ENCODE data around the gene NBAS. TPM values are rescaled to one million over a fixed set of nuclear protein-coding genes. Genes with fewer than 3 reads are reported as not detected.

Gene NBAS
- polyA plus RNA-seq, 4 donors: 26.0 to 67.2 (median 33.6) TPM

- WGBS, 3 donors: 86 to 89% (median 87%) methylated on average over 6 of the region's 6 CpGs
- H3K4me1 ChIP-seq (ENCODE audit: control insufficient read depth in 3 of 3, insufficient read depth in 2 of 3, low read depth in 1 of 3, low read length in 2 of 3): no peaks in the 10 kb centered on the region
- DNase-seq: no peak
- no peaks in the 10 kb centered on the region for H3K27me3 ChIP-seq (ENCODE audit: control insufficient read depth in 3 of 3, insufficient read depth in 3 of 3, low read length in 3 of 3)
- H3K4me3 ChIP-seq (ENCODE audit: low read depth in 1 of 3, low read length in 3 of 3): no peak overlapping the region
- H3K9me3 ChIP-seq (ENCODE audit: control insufficient read depth in 2 of 2, insufficient read depth in 1 of 2, low read depth in 1 of 2, low read length in 1 of 2): no peaks in the 10 kb centered on the region
- no peak overlapping the region for H3K27ac ChIP-seq (ENCODE audit: low read depth in 1 of 3, low read length in 2 of 3)
- no peak for FAIRE-seq
- H3K36me3 ChIP-seq (ENCODE audit: control insufficient read depth in 3 of 3, insufficient read depth in 2 of 3, low read depth in 1 of 3, low read length in 3 of 3): peaks cover 0 to 30% (median 0%) of the 10 kb centered on the region in 3 donors
Measured at GRCh38 chr2:15168116-15168515, 393.0 kb downstream of the NBAS start.

DNA sequence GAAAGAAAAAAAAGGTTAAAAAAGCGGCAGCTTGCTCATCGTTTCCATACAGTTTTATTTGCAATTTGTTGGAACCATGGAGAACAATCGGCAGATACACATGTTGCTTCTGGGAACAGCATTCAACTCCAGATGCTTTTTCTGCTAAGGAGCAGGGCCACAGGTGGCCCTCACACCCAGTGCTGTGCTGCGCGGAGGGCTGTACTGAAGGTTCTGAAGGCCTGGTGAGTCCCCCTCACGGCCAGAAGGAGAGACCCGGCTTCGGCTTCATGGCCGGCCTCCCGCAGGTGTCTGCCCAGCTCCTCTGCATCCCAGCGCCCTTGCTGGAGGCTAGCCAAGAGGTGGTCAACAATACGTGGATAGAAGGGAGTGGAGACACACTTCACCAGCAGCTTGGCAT, 394.3 kb downstream of the NBAS start:
- no peaks in the 10 kb centered on the region for H3K4me1 ChIP-seq (ENCODE audit: control insufficient read depth in 3 of 3, insufficient read depth in 2 of 3, low read depth in 1 of 3, low read length in 2 of 3)
- DNase-seq: no peak
- no peaks in the 10 kb centered on the region for H3K9me3 ChIP-seq (ENCODE audit: control insufficient read depth in 2 of 2, insufficient read depth in 1 of 2, low read depth in 1 of 2, low read length in 1 of 2)
- H3K36me3 ChIP-seq (ENCODE audit: control insufficient read depth in 3 of 3, insufficient read depth in 2 of 3, low read depth in 1 of 3, low read length in 3 of 3): peaks cover 0 to 30% (median 0%) of the 10 kb centered on the region in 3 donors
- no peak overlapping the region for H3K27ac ChIP-seq (ENCODE audit: low read depth in 1 of 3, low read length in 2 of 3)
- FAIRE-seq: no peak
- no peak overlapping the region for H3K4me3 ChIP-seq (ENCODE audit: low read depth in 1 of 3, low read length in 3 of 3)
- WGBS, 3 donors: 94 to 95% (median 94%) methylated on average over 12 of the region's 12 CpGs
- H3K27me3 ChIP-seq (ENCODE audit: control insufficient read depth in 3 of 3, insufficient read depth in 3 of 3, low read length in 3 of 3): no peaks in the 10 kb centered on the region

- 78 to 89% (median 88%) methylated on average over 2 of the region's 2 CpGs for WGBS, 3 donors
- no peaks in the 10 kb centered on the region for H3K4me1 ChIP-seq (ENCODE audit: control insufficient read depth in 3 of 3, insufficient read depth in 2 of 3, low read depth in 1 of 3, low read length in 2 of 3)
- no peak overlapping the region for H3K27ac ChIP-seq (ENCODE audit: low read depth in 1 of 3, low read length in 2 of 3)
- no peaks in the 10 kb centered on the region for H3K9me3 ChIP-seq (ENCODE audit: control insufficient read depth in 2 of 2, insufficient read depth in 1 of 2, low read depth in 1 of 2, low read length in 1 of 2)
- H3K4me3 ChIP-seq (ENCODE audit: low read depth in 1 of 3, low read length in 3 of 3): no peak overlapping the region
- DNase-seq: no peak
- no peaks in the 10 kb centered on the region for H3K27me3 ChIP-seq (ENCODE audit: control insufficient read depth in 3 of 3, insufficient read depth in 3 of 3, low read length in 3 of 3)
- FAIRE-seq: no peak
- H3K36me3 ChIP-seq (ENCODE audit: control insufficient read depth in 3 of 3, insufficient read depth in 2 of 3, low read depth in 1 of 3, low read length in 3 of 3): peaks cover 0 to 14% (median 0%) of the 10 kb centered on the region in 3 donors
Measured at GRCh38 chr2:15163326-15163725, 397.8 kb downstream of the NBAS start.

DNA sequence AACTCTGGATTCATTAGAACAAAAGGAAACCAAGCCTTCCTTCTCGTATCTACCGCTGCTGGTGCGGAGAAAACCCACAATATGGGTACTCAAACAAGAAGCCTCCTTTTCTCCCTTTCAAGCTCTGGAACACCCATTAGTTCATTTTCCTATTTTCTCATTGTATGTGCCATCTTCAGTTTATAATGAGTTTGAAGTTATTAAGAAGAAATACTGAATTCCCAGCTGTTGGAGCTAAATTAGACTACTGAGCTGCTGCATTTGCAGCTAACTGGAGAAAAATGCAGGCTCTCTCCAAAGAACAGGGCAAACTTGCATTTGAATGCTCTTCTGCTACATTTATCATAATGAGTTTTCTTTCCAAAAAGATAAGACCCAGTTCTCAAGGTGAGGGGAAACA, 398.5 kb downstream of the NBAS start:
- no peak overlapping the region for H3K27ac ChIP-seq (ENCODE audit: low read depth in 1 of 3, low read length in 2 of 3)
- no peaks in the 10 kb centered on the region for H3K9me3 ChIP-seq (ENCODE audit: control insufficient read depth in 2 of 2, insufficient read depth in 1 of 2, low read depth in 1 of 2, low read length in 1 of 2)
- DNase-seq: no peak
- peaks cover 0 to 14% (median 0%) of the 10 kb centered on the region in 3 donors for H3K36me3 ChIP-seq (ENCODE audit: control insufficient read depth in 3 of 3, insufficient read depth in 2 of 3, low read depth in 1 of 3, low read length in 3 of 3)
- no peak for FAIRE-seq
- H3K4me3 ChIP-seq (ENCODE audit: low read depth in 1 of 3, low read length in 3 of 3): no peak overlapping the region
- 91 to 95% (median 93%) methylated on average over 3 of the region's 3 CpGs for WGBS, 3 donors
- no peaks in the 10 kb centered on the region for H3K27me3 ChIP-seq (ENCODE audit: control insufficient read depth in 3 of 3, insufficient read depth in 3 of 3, low read length in 3 of 3)
- H3K4me1 ChIP-seq (ENCODE audit: control insufficient read depth in 3 of 3, insufficient read depth in 2 of 3, low read depth in 1 of 3, low read length in 2 of 3): no peaks in the 10 kb centered on the region

DNA sequence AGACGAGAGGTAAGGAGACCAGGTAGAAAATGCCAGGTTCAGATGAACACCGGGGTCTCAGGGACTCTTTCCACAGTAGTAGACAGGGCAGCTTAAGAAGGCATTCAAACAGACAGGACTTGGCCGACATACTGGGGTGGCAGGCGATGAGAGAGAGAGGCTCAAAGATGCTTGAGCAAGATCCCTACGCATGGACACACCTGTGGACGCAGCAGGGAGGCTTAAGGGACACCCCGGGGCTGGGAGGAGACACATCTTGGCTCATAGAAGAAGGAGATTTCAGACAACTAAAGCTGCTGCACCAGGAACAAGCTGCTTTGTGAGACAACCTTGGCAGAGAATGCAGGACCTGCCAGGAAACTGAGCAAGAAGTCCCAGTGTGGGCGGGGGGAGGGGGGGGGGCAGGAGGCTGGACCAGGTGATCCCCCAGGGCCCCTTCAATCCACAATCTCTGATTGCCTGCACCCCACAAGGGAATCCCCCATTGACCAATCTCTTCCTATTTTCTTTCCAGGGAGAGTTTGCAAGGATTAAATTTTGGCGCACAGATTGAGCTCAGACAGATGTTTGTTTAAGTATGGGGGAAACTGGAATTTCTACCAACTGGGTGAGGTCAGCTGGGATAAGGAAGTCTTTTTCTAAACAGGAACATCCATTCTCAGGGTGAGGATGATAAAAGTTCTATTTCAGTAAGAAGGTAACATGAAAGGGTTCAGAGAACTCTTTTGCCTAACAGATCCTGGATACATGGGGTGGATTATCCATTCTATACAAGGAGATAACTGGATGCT, 400.7 kb downstream of the NBAS start:
- WGBS, 3 donors: 65 to 74% (median 73%) methylated on average over 9 of the region's 9 CpGs
- Histone ChIP-seq H3K4me1 (ENCODE audit: control insufficient read depth in 3 of 3, insufficient read depth in 2 of 3, low read depth in 1 of 3, low read length in 2 of 3) (no peaks in the 10 kb centered on the region), H3K9me3 (ENCODE audit: control insufficient read depth in 2 of 2, insufficient read depth in 1 of 2, low read depth in 1 of 2, low read length in 1 of 2) (no peaks in the 10 kb centered on the region), H3K27ac (ENCODE audit: low read depth in 1 of 3, low read length in 2 of 3) (no peak overlapping the region), H3K27me3 (ENCODE audit: control insufficient read depth in 3 of 3, insufficient read depth in 3 of 3, low read length in 3 of 3) (no peaks in the 10 kb centered on the region), H3K36me3 (ENCODE audit: control insufficient read depth in 3 of 3, insufficient read depth in 2 of 3, low read depth in 1 of 3, low read length in 3 of 3) (peaks cover 0 to 1% (median 0%) of the 10 kb centered on the region in 3 donors), H3K4me3 (ENCODE audit: low read depth in 1 of 3, low read length in 3 of 3) (no peak overlapping the region)
- FAIRE-seq (no peak), DNase-seq (no peak)

DNA sequence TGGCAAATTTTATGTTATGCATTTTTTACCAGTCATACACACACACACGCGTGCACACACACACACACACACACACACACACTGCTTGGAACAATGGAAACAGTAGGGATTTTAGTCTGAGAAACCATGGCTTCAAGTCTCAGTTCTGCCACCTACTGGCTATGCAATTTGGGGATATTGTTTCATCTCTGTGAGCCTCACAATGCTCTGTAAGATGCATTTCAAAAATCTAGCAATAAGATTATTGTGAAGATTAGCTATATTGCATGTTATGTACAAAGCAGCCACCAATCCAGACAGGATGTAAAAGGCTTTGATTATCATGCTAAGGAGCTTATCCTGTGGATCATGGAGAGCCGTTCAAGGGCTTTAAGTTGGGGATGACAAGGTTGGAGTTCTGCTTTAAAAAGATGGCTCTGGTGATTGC, 401.4 kb downstream of the NBAS start:
- Histone ChIP-seq H3K9me3 (ENCODE audit: control insufficient read depth in 2 of 2, insufficient read depth in 1 of 2, low read depth in 1 of 2, low read length in 1 of 2) (no peaks in the 10 kb centered on the region), H3K27me3 (ENCODE audit: control insufficient read depth in 3 of 3, insufficient read depth in 3 of 3, low read length in 3 of 3) (no peaks in the 10 kb centered on the region), H3K36me3 (ENCODE audit: control insufficient read depth in 3 of 3, insufficient read depth in 2 of 3, low read depth in 1 of 3, low read length in 3 of 3) (no peaks in the 10 kb centered on the region), H3K4me3 (ENCODE audit: low read depth in 1 of 3, low read length in 3 of 3) (no peak overlapping the region), H3K27ac (ENCODE audit: low read depth in 1 of 3, low read length in 2 of 3) (no peak overlapping the region), H3K4me1 (ENCODE audit: control insufficient read depth in 3 of 3, insufficient read depth in 2 of 3, low read depth in 1 of 3, low read length in 2 of 3) (no peaks in the 10 kb centered on the region)
- DNase-seq (peak; percentile 37 to 39), FAIRE-seq (no peak)
- WGBS, 3 donors: 27 to 31% (median 31%) methylated on average over 3 of the region's 3 CpGs

- Histone ChIP-seq H3K4me1 (ENCODE audit: control insufficient read depth in 3 of 3, insufficient read depth in 2 of 3, low read depth in 1 of 3, low read length in 2 of 3) (no peaks in the 10 kb centered on the region), H3K27me3 (ENCODE audit: control insufficient read depth in 3 of 3, insufficient read depth in 3 of 3, low read length in 3 of 3) (no peaks in the 10 kb centered on the region), H3K4me3 (ENCODE audit: low read depth in 1 of 3, low read length in 3 of 3) (no peak overlapping the region), H3K36me3 (ENCODE audit: control insufficient read depth in 3 of 3, insufficient read depth in 2 of 3, low read depth in 1 of 3, low read length in 3 of 3) (no peaks in the 10 kb centered on the region), H3K27ac (ENCODE audit: low read depth in 1 of 3, low read length in 2 of 3) (no peak overlapping the region), H3K9me3 (ENCODE audit: control insufficient read depth in 2 of 2, insufficient read depth in 1 of 2, low read depth in 1 of 2, low read length in 1 of 2) (no peaks in the 10 kb centered on the region)
- WGBS, 3 donors: 68 to 77% (median 70%) methylated on average over 5 of the region's 5 CpGs
- FAIRE-seq (no peak), DNase-seq (no peak)
Measured at GRCh38 chr2:15159206-15159605, 401.9 kb downstream of the NBAS start.

GRCh38 chr2:15158532-15158931, 402.6 kb downstream of the NBAS start:
- no peaks in the 10 kb centered on the region for H3K9me3 ChIP-seq (ENCODE audit: control insufficient read depth in 2 of 2, insufficient read depth in 1 of 2, low read depth in 1 of 2, low read length in 1 of 2)
- WGBS, 3 donors: 84 to 87% (median 87%) methylated on average over 5 of the region's 5 CpGs
- H3K27me3 ChIP-seq (ENCODE audit: control insufficient read depth in 3 of 3, insufficient read depth in 3 of 3, low read length in 3 of 3): no peaks in the 10 kb centered on the region
- DNase-seq (no peak), FAIRE-seq (no peak)
- no peak overlapping the region for H3K4me3 ChIP-seq (ENCODE audit: low read depth in 1 of 3, low read length in 3 of 3)
- no peaks in the 10 kb centered on the region for H3K36me3 ChIP-seq (ENCODE audit: control insufficient read depth in 3 of 3, insufficient read depth in 2 of 3, low read depth in 1 of 3, low read length in 3 of 3)
- no peaks in the 10 kb centered on the region for H3K4me1 ChIP-seq (ENCODE audit: control insufficient read depth in 3 of 3, insufficient read depth in 2 of 3, low read depth in 1 of 3, low read length in 2 of 3)
- H3K27ac ChIP-seq (ENCODE audit: low read depth in 1 of 3, low read length in 2 of 3): no peak overlapping the region

DNA sequence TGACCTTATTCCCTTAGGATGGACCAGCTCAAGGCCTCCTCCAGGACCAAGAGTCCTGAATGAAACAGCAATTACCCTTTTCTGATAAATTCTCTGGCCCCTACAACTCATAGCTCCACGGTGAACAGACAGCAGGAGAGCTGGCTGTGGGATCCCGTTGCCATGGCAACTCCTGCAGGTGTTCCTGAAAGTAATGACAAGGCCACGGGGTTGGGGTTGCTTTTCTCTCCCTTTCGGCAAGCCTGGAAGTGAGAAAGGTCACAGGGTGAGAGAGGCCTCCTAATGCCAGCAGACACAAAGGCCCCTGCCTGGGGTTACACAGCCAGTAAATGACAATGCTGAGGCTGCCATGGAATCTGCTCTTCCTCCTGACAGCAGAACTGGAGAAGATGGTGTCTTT, 403.0 kb downstream of the NBAS start:
- 63 to 71% (median 69%) methylated on average over 4 of the region's 4 CpGs for WGBS, 3 donors
- DNase-seq: no peak
- Histone ChIP-seq H3K4me3 (ENCODE audit: low read depth in 1 of 3, low read length in 3 of 3) (no peak overlapping the region), H3K4me1 (ENCODE audit: control insufficient read depth in 3 of 3, insufficient read depth in 2 of 3, low read depth in 1 of 3, low read length in 2 of 3) (no peaks in the 10 kb centered on the region), H3K9me3 (ENCODE audit: control insufficient read depth in 2 of 2, insufficient read depth in 1 of 2, low read depth in 1 of 2, low read length in 1 of 2) (no peaks in the 10 kb centered on the region), H3K27me3 (ENCODE audit: control insufficient read depth in 3 of 3, insufficient read depth in 3 of 3, low read length in 3 of 3) (no peaks in the 10 kb centered on the region), H3K27ac (ENCODE audit: low read depth in 1 of 3, low read length in 2 of 3) (no peak overlapping the region), H3K36me3 (ENCODE audit: control insufficient read depth in 3 of 3, insufficient read depth in 2 of 3, low read depth in 1 of 3, low read length in 3 of 3) (no peaks in the 10 kb centered on the region)
- no peak for FAIRE-seq
